HepG2 (cell line): ENCODE data around the gene TBC1D10B. TPM values are rescaled to one million over a fixed set of nuclear protein-coding genes. Genes with fewer than 3 reads are reported as not detected.

Source experiments
- BHLHE40 ChIP-seq: IDR thresholded peaks from 2 replicates; pipeline ENCODE4 v1.6.1; 2011; ENCODE audit warnings: low read length, improper control_type of control experiment
- CREM ChIP-seq, 2 experiments: sonication (generic) in 1 of 2; formaldehyde crosslinking in 1 of 2; IDR thresholded peaks; 2 replicates each; pipeline versions ENCODE4 v1.4.0 to v1.6.1; 2016 to 2020; ENCODE audit warnings: antibody characterized with exemption in 1 of 2, mild to moderate bottlenecking in 1 of 2, missing genetic modification reagents in 1 of 2
- ESRRA ChIP-seq: sonication (generic); formaldehyde crosslinking; IDR thresholded peaks from 2 replicates; pipeline ENCODE4 v1.5.1; 2020; ENCODE audit warnings: mild to moderate bottlenecking, low read depth, missing genetic modification reagents
- FOXA3 ChIP-seq: IDR thresholded peaks from 2 replicates; pipeline ENCODE4 v1.6.1; 2016; ENCODE audit warnings: missing genetic modification reagents, missing compliant biosample characterization
- GABPB1 ChIP-seq: IDR thresholded peaks from 2 replicates; pipeline ENCODE4 v1.6.1; 2016; ENCODE audit warnings: mild to moderate bottlenecking, missing genetic modification reagents, moderate library complexity, missing compliant biosample characterization
- GTF3A ChIP-seq: sonication (generic); formaldehyde crosslinking; conservative IDR thresholded peaks from 2 replicates; pipeline ENCODE4 v1.4.0; 2020; ENCODE audit warnings: mild to moderate bottlenecking, missing genetic modification reagents
- MIXL1 ChIP-seq: IDR thresholded peaks from 2 replicates; pipeline ENCODE4 v1.6.1; 2016
- NFE2 ChIP-seq: sonication (generic); formaldehyde crosslinking; IDR thresholded peaks from 2 replicates; pipeline ENCODE4 v1.4.0; 2020; ENCODE audit warnings: missing genetic modification reagents
- SCMH1 ChIP-seq: sonication (generic); formaldehyde crosslinking; IDR thresholded peaks from 2 replicates; pipeline ENCODE4 v1.9.0; 2021; ENCODE audit warnings: missing genetic modification reagents, mild to moderate bottlenecking, borderline replicate concordance
- TARDBP ChIP-seq: sonication (generic); formaldehyde crosslinking; IDR thresholded peaks from 2 replicates; pipeline ENCODE4 v1.8.0; 2022; ENCODE audit warnings: mild to moderate bottlenecking, missing genetic modification reagents
- ZNF235 ChIP-seq: sonication (generic); formaldehyde crosslinking; IDR thresholded peaks from 2 replicates; pipeline ENCODE4 v1.8.1; 2023; ENCODE audit warnings: mild to moderate bottlenecking, missing genetic modification reagents, borderline replicate concordance
- ZNF350 ChIP-seq: sonication (generic); formaldehyde crosslinking; IDR thresholded peaks from 2 replicates; pipeline ENCODE4 v1.4.0; 2020; ENCODE audit warnings: mild to moderate bottlenecking, low read depth, missing genetic modification reagents, borderline replicate concordance
- ZNF839 ChIP-seq: sonication (generic); formaldehyde crosslinking; IDR thresholded peaks from 2 replicates; pipeline ENCODE4 v1.4.0; 2020; ENCODE audit warnings: missing genetic modification reagents, mild to moderate bottlenecking, borderline replicate concordance
- polyA plus RNA-seq, 8 experiments: library from polyadenylated mRNA; depleted of rRNA in 3 of 8; stranded (reverse) in 7 of 8; unstranded in 1 of 8; fragments of >200 nt; fragmentation: Illumina TruSeq in 4 of 8; extraction: Trizol in 4 of 8; gene quantifications; 2 replicates each; pipeline versions ENCODE4 v1.2.1 to v1.2.3, GENCODE V29; 2011 to 2016; ENCODE audit warnings: low read depth in 4 of 8, missing spikeins in 1 of 8, mixed read lengths in 1 of 8; ENCODE audit not compliant: insufficient read depth in 1 of 8
- total RNA-seq, 5 experiments: library from RNA; depleted of rRNA; stranded (reverse); fragments of >200 nt; fragmentation: Illumina TruSeq; extraction: Trizol; gene quantifications; 2 replicates each; pipeline ENCODE4 v1.2.3, GENCODE V29; 2016; ENCODE audit warnings: low read depth in 1 of 5
- TF ChIP-seq, protein P1 (sequence below): sonication (generic); formaldehyde crosslinking; conservative IDR thresholded peaks from 2 replicates; pipeline ENCODE4 v1.4.0; 2020; ENCODE audit warnings: missing genetic modification reagents
- TF ChIP-seq, protein P2 (sequence below): sonication (generic); formaldehyde crosslinking; conservative IDR thresholded peaks from 2 replicates; pipeline ENCODE4 v1.4.0; 2020; ENCODE audit warnings: mild to moderate bottlenecking, missing genetic modification reagents, moderate library complexity
- TF ChIP-seq, protein P3 (sequence below): sonication (generic); formaldehyde crosslinking; IDR thresholded peaks from 2 replicates; pipeline ENCODE4 v1.4.0; 2020; ENCODE audit warnings: missing genetic modification reagents
- TF ChIP-seq, protein P4 (sequence below): sonication (generic); formaldehyde crosslinking; IDR thresholded peaks from 2 replicates; pipeline ENCODE4 v1.4.0; 2020; ENCODE audit warnings: missing genetic modification reagents

TBC1D10B gene
- total and polyA plus RNA-seq, 2 of the 13 experiments (the other 11 are each of a cell fraction or from before 2014, with no cell fraction given), result 15.7 to 24.8 TPM

DNA sequence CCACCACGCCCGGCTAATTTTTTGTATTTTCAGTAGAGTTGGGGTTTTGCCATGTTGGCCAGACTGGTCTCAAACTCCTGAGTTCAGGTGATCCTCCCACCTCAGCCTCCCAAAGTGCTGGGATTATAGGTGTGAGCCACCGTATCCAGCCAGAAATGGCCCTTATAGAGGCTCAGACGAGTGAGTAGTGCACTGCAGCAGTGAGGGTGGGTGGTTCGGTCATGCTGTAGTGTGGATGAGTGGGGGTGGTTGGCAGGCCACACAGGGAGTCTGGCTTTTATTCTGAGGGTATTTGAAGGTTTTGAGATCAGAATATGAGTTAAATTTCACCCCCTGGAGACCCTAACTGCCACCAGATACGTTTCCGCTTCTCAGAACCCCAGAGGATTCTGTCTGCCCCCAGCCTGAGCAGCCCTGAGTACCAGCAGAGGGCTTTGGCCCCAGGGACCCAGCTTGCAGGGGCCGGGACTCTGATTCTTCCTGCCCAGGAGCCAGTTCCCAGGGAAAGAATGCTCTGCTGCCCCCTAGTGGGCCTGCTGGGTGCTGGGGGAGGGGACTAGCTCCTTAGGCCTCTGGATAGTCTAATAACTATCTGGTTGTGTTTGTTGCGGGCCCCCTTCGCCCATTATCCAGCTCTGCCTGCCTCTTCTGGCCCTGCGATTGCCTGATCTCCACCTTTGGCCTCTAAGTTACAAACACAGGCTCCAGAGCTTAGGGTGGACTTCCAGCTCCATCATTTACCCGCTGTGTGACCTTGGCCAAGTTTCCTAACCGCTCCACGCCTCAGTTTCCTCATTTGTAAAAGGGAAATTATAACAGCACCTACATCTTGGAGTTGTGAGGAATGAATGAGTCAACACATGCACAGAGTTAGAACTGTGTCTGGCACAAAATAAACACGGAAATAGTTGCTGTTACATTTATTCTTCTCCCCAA, 39.1 kb upstream of the TBC1D10B start (continued):
- TF ChIP-seq, protein P1, sequence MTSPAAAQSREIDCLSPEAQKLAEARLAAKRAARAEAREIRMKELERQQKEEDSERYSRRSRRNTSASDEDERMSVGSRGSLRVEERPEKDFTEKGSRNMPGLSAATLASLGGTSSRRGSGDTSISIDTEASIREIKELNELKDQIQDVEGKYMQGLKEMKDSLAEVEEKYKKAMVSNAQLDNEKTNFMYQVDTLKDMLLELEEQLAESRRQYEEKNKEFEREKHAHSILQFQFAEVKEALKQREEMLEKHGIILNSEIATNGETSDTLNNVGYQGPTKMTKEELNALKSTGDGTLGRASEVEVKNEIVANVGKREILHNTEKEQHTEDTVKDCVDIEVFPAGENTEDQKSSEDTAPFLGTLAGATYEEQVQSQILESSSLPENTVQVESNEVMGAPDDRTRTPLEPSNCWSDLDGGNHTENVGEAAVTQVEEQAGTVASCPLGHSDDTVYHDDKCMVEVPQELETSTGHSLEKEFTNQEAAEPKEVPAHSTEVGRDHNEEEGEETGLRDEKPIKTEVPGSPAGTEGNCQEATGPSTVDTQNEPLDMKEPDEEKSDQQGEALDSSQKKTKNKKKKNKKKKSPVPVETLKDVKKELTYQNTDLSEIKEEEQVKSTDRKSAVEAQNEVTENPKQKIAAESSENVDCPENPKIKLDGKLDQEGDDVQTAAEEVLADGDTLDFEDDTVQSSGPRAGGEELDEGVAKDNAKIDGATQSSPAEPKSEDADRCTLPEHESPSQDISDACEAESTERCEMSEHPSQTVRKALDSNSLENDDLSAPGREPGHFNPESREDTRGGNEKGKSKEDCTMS (CRISPR knock-in tag), result no peak
- 0 out of 2 replicates have a peak, but pooled peaks have one; percentile 65 for TF ChIP-seq MIXL1 (CRISPR knock-in tag)
- TF ChIP-seq ZNF350 (CRISPR knock-in tag), result peak; percentile 72; the same call in 1 of the 2 replicates
- TF ChIP-seq NFE2 (CRISPR knock-in tag), result no peak
- 0 out of 2 replicates have a peak, but pooled peaks have one; percentile 44 for TF ChIP-seq TARDBP (CRISPR knock-in tag)
- no peak for TF ChIP-seq ZNF839
- TF ChIP-seq, protein P2, sequence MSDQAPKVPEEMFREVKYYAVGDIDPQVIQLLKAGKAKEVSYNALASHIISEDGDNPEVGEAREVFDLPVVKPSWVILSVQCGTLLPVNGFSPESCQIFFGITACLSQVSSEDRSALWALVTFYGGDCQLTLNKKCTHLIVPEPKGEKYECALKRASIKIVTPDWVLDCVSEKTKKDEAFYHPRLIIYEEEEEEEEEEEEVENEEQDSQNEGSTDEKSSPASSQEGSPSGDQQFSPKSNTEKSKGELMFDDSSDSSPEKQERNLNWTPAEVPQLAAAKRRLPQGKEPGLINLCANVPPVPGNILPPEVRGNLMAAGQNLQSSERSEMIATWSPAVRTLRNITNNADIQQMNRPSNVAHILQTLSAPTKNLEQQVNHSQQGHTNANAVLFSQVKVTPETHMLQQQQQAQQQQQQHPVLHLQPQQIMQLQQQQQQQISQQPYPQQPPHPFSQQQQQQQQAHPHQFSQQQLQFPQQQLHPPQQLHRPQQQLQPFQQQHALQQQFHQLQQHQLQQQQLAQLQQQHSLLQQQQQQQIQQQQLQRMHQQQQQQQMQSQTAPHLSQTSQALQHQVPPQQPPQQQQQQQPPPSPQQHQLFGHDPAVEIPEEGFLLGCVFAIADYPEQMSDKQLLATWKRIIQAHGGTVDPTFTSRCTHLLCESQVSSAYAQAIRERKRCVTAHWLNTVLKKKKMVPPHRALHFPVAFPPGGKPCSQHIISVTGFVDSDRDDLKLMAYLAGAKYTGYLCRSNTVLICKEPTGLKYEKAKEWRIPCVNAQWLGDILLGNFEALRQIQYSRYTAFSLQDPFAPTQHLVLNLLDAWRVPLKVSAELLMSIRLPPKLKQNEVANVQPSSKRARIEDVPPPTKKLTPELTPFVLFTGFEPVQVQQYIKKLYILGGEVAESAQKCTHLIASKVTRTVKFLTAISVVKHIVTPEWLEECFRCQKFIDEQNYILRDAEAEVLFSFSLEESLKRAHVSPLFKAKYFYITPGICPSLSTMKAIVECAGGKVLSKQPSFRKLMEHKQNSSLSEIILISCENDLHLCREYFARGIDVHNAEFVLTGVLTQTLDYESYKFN (CRISPR knock-in tag), result no peak
- TF ChIP-seq GABPB1 (CRISPR knock-in tag), result peak; percentile 60
- 0 out of 2 replicates have a peak, but pooled peaks have one; percentile 5 for TF ChIP-seq GTF3A (CRISPR knock-in tag)
- peak; percentile 36; the same call in 1 of the 2 replicates for TF ChIP-seq BHLHE40
- TF ChIP-seq ZNF235 (CRISPR knock-in tag), result no peak
- TF ChIP-seq CREM (IDR thresholded peaks at IDR 0.05), result no peak
- TF ChIP-seq CREM (CRISPR knock-in tag; IDR thresholded peaks at IDR 0.05), result no peak
- TF ChIP-seq SCMH1 (CRISPR knock-in tag), result no peak
- TF ChIP-seq, protein P3, sequence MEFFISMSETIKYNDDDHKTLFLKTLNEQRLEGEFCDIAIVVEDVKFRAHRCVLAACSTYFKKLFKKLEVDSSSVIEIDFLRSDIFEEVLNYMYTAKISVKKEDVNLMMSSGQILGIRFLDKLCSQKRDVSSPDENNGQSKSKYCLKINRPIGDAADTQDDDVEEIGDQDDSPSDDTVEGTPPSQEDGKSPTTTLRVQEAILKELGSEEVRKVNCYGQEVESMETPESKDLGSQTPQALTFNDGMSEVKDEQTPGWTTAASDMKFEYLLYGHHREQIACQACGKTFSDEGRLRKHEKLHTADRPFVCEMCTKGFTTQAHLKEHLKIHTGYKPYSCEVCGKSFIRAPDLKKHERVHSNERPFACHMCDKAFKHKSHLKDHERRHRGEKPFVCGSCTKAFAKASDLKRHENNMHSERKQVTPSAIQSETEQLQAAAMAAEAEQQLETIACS (CRISPR knock-in tag), result no peak
- TF ChIP-seq, protein P4, sequence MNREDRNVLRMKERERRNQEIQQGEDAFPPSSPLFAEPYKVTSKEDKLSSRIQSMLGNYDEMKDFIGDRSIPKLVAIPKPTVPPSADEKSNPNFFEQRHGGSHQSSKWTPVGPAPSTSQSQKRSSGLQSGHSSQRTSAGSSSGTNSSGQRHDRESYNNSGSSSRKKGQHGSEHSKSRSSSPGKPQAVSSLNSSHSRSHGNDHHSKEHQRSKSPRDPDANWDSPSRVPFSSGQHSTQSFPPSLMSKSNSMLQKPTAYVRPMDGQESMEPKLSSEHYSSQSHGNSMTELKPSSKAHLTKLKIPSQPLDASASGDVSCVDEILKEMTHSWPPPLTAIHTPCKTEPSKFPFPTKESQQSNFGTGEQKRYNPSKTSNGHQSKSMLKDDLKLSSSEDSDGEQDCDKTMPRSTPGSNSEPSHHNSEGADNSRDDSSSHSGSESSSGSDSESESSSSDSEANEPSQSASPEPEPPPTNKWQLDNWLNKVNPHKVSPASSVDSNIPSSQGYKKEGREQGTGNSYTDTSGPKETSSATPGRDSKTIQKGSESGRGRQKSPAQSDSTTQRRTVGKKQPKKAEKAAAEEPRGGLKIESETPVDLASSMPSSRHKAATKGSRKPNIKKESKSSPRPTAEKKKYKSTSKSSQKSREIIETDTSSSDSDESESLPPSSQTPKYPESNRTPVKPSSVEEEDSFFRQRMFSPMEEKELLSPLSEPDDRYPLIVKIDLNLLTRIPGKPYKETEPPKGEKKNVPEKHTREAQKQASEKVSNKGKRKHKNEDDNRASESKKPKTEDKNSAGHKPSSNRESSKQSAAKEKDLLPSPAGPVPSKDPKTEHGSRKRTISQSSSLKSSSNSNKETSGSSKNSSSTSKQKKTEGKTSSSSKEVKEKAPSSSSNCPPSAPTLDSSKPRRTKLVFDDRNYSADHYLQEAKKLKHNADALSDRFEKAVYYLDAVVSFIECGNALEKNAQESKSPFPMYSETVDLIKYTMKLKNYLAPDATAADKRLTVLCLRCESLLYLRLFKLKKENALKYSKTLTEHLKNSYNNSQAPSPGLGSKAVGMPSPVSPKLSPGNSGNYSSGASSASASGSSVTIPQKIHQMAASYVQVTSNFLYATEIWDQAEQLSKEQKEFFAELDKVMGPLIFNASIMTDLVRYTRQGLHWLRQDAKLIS (CRISPR knock-in tag), result no peak
- no peak for TF ChIP-seq ESRRA (CRISPR knock-in tag)
- TF ChIP-seq FOXA3 (CRISPR knock-in tag), result peak; percentile 56
